NCI-H128 (cell line): Measurements from ENCODE around the gene CPXCR1.
"Not testable (repeated sequence)": the region's sequence is repeated elsewhere in the genome, so short reads cannot be mapped to it uniquely, and the experiment has no call there.

Source experiments
- DNase-seq: peaks from one replicate; lab custom pipeline; 2025; ENCODE audit not compliant: unreplicated experiment; lab: John Stamatoyannopoulos, UW

CPXCR1 gene

GRCh38 chrX:88746925-88747324, at the start of gene CPXCR1:
CPXCR1 (plus strand) TSS chrX:88747225; CDS start chrX:88753415, 6,190 bp downstream.
- DNase-seq: no peak

GRCh38 chrX:88735835-88736234, 11.2 kb upstream of the CPXCR1 start:
- DNase-seq: no peak

DNA sequence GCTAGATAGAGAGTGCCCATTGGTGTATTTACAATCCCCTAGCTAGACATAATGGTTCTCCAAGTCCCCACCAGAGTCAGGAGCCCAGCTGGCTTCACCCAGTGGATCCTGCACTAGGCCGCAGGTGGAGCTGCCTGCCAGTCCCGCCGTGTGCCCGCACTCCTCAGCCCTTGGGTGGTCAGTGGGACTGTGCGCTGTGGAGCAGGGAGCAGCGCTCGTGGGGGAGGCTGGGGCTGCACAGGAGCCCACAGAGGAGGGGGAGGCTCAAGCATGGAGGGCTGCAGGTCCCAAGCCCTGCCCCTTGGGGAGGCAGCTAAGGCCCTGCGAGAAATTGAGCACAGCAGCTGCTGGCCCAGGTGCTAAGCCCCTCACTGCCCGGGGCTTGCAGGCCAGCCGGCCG, 810 bp upstream of the CPXCR1 start:
- not testable (repeated sequence) for DNase-seq

GRCh38 chrX:88752339-88752738, 5.3 kb downstream of the CPXCR1 start:
- DNase-seq: not testable (repeated sequence)

- no peak for DNase-seq
Measured at GRCh38 chrX:88789825-88790224, 42.8 kb downstream of the CPXCR1 start.
